ENCODE results near the gene C3orf49.

The C3orf49 gene

GRCh38 chr3:63853106-63853505, 34.0 kb downstream of the C3orf49 start:
- DNase-seq = no peak

- DNase-seq = no peak
These were observed 36.3 kb downstream of the C3orf49 start for GRCh38 chr3:63855333-63855940.

- DNase-seq = no peak
These were observed 38.2 kb downstream of the C3orf49 start for GRCh38 chr3:63857311-63857710.

GRCh38 chr3:63860776-63861175, 41.7 kb downstream of the C3orf49 start:
- no peak for DNase-seq

GRCh38 chr3:63861306-63861705, 42.2 kb downstream of the C3orf49 start:
- no peak for DNase-seq

GRCh38 chr3:63862804-63863149, 43.7 kb downstream of the C3orf49 start:
- DNase-seq = no peak

- peak; percentile 46 to 68 (median 67) for DNase-seq
These were observed 44.3 kb downstream of the C3orf49 start, which contains the start of the genes ATXN7 and THOC7 for GRCh38 chr3:63863150-63864007. ATXN7 (plus strand) TSS chr3:63863867; CDS start chr3:63912599, 48,732 bp downstream. THOC7 (minus strand) TSS chr3:63863805; CDS start chr3:63863790, 15 bp downstream.

GRCh38 chr3:63864008-63864964, 45.2 kb downstream of the C3orf49 start:
- peak in 4 of 5 donors; percentile 22 to 36 (median 32) for DNase-seq

GRCh38 chr3:63864965-63865327, 45.8 kb downstream of the C3orf49 start:
- DNase-seq = no peak

- no peak for DNase-seq
These were observed 48.1 kb downstream of the C3orf49 start for GRCh38 chr3:63867225-63867624.

GRCh38 chr3:63869940-63870614, 51.0 kb downstream of the C3orf49 start:
- no peak for DNase-seq

- DNase-seq = no peak
These were observed 51.5 kb downstream of the C3orf49 start for GRCh38 chr3:63870615-63871005.

GRCh38 chr3:63872135-63872924, 53.2 kb downstream of the C3orf49 start:
- no peak for DNase-seq

- no peak for DNase-seq
These were observed 55.7 kb downstream of the C3orf49 start for GRCh38 chr3:63874769-63875168.

GRCh38 chr3:63875510-63875909, 56.4 kb downstream of the C3orf49 start:
- no peak for DNase-seq

GRCh38 chr3:63876260-63876659, 57.2 kb downstream of the C3orf49 start:
- DNase-seq = no peak

GRCh38 chr3:63877737-63878393, 58.8 kb downstream of the C3orf49 start:
- no peak for DNase-seq

GRCh38 chr3:63878394-63879060, 59.4 kb downstream of the C3orf49 start:
- DNase-seq = no peak

- no peak for DNase-seq
These were observed 61.6 kb downstream of the C3orf49 start for GRCh38 chr3:63880653-63881052.

GRCh38 chr3:63886858-63887257, 67.8 kb downstream of the C3orf49 start:
- DNase-seq = no peak
